Sigmoid colon (tissue), 4 donors: ENCODE results near the gene MAD1L1.

Experiments used
- CTCF ChIP-seq, 4 experiments: fragments of 450-650 bp in 3 of 4; fragments of 200-600 bp in 1 of 4; IDR thresholded peaks; one replicate each; pipeline ENCODE4 v1.5.1; 2016 to 2019; ENCODE audit warnings: antibody characterized with exemption in 4 of 4, mild to moderate bottlenecking in 3 of 4, moderate library complexity in 2 of 4
- POLR2AphosphoS5 ChIP-seq, 4 donors: sonication (generic); formaldehyde crosslinking; IDR thresholded peaks; one replicate each; pipeline ENCODE4 v1.6.1; 2017; ENCODE audit warnings: antibody characterized with exemption in 4 of 4

GRCh38 chr7:2094454-2095045 is 138.2 kb downstream of the MAD1L1 start:
- no peak for TF ChIP-seq CTCF (IDR thresholded peaks at IDR 0.05)
- no peak for TF ChIP-seq POLR2AphosphoS5 (IDR thresholded peaks at IDR 0.05)
